ENCODE measurements around the gene TBP.
A peak's percentile ranks its signal among the peaks of the same experiment; 100 is the strongest.

The TBP gene

DNA sequence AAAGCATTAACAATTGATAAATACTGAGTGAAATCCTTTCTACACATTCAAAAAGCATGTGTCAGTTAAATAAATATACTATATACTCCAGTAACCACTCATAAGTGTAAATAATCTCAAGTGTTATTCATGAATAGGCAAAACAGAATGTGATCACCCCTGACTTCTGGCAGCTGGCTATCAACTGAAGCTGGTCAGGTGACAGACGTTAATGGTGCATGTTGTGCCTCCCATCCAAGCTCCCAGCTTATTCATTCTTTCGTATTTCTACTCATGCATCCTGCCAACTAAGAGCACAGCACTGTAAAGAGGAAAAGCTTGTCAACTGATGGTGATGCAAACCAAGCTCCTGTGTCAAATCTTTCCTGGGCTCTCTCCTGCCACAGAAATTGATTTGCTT is 8.8 kb upstream of the TBP start:
- no peak overlapping the region for H3K4me2 ChIP-seq (ENCODE audit: insufficient read depth, low read length, poor library complexity, severe bottlenecking)
- no peak overlapping the region for H3K18ac ChIP-seq (ENCODE audit: low read length)
- H2BK15ac ChIP-seq (ENCODE audit: low read length), result no peak overlapping the region
- no peak overlapping the region for H2AFZ ChIP-seq (ENCODE audit: low read length)
- no peak overlapping the region for H2BK12ac ChIP-seq (ENCODE audit: low read length)
- no peaks in the 10 kb centered on the region for H3K9me3 ChIP-seq (replicated peaks in 1 of 2; ENCODE audit: control insufficient read depth in 2 of 2, insufficient read depth in 1 of 2, low read depth in 1 of 2, low read length in 2 of 2)
- H4K91ac ChIP-seq (ENCODE audit: low read depth, low read length, poor library complexity), result no peak overlapping the region
- no peak overlapping the region for H3K27ac ChIP-seq (replicated peaks; ENCODE audit: low read length)
- no CpG with 5 or more reads among the region's 2 CpGs for WGBS, 2 donors (ENCODE audit: extremely low coverage in 2 of 2, insufficient read length in 2 of 2, insufficient replicate concordance in 1 of 2)
- H3K36me3 ChIP-seq (replicated peaks in 1 of 2; ENCODE audit: control insufficient read depth in 2 of 2, insufficient read depth in 2 of 2, low read length in 2 of 2), result peaks cover 28 to 99% of the 10 kb centered on the region in 2 donors
- no peak overlapping the region for H3K9ac ChIP-seq (ENCODE audit: low read depth, low read length, poor library complexity)
- no peaks in the 10 kb centered on the region for H3K4me1 ChIP-seq (ENCODE audit: control insufficient read depth in 2 of 2, insufficient read depth in 1 of 2, low read depth in 1 of 2, low read length in 2 of 2)
- H3K27me3 ChIP-seq (ENCODE audit: control insufficient read depth in 3 of 3, insufficient read depth in 3 of 3, low read depth in 1 of 3, low read length in 3 of 3), result no peaks in the 10 kb centered on the region
- H3K4ac ChIP-seq (ENCODE audit: low read length), result no peak overlapping the region
- no peak overlapping the region for H2BK120ac ChIP-seq (ENCODE audit: low read depth, low read length)
- H2AK5ac ChIP-seq (ENCODE audit: low read depth, low read length), result no peak overlapping the region
- no peak overlapping the region for H3K23ac ChIP-seq (ENCODE audit: low read depth, low read length, poor library complexity)
- no peak for DNase-seq (ENCODE audit: low spot score)
- H4K8ac ChIP-seq (ENCODE audit: low read depth, low read length), result no peak overlapping the region
- H3K4me3 ChIP-seq (ENCODE audit: low read length in 2 of 2), result no peak overlapping the region
- no peak overlapping the region for H3K14ac ChIP-seq (ENCODE audit: low read length)
- H3K79me1 ChIP-seq (ENCODE audit: low read depth, low read length), result peaks cover 3% of the 10 kb centered on the region
- H2BK5ac ChIP-seq (ENCODE audit: low read length), result no peak overlapping the region

DNA sequence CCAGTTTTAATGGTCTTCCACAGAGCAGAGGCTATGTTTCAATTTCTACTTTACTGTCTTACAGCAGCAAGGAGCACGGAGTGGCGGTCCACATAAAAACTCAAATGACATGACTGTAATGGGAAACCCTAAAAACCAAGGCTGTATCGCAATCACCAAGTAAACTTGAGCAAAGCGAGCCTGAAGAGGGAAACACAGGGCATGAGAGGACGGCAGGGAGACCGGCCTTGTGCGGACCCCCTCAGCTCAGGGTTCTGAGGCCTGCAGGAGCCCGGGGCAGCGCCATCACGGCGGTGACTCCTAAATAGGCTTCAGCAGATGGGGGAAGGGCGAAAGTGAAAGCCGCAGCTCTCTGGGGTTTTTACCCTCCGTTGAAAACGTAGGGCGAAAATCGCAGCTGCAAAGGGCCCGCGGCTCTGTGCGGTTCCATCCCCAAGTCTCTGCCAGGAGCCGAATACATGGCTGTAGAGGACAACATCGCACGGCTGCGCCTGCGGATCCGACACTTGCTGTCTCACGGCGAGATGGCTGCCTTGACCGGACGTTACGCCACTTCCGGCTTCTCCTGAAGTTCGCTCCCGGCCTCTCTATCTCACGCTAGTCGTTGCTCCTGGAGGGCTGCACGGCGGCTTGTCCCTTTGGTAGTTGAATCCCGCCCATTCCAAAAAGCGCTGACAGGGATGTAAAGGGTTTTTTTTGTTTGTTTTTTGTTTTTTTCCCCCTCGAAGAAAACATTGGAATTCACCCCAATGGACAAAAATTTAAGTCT is 1.2 kb upstream of the TBP start, which contains the start of gene PSMB1:
TSS of gene PSMB1 (minus strand) at position 543 of the 769 bp plus-strand sequence. CDS start at position 478, 65 bp downstream.
- H2BK12ac ChIP-seq (ENCODE audit: low read length), result no peak within 1 kb of the TSS
- peaks cover 3 to 15% of the 10 kb centered on the region in 2 donors for H3K4me1 ChIP-seq (ENCODE audit: control insufficient read depth in 2 of 2, insufficient read depth in 1 of 2, low read depth in 1 of 2, low read length in 2 of 2)
- DNase-seq (ENCODE audit: low spot score), result peak; percentile 92
- no peak within 1 kb of the TSS for H4K8ac ChIP-seq (ENCODE audit: low read depth, low read length)
- peak within 1 kb of the TSS; percentile 80 for H2BK5ac ChIP-seq (ENCODE audit: low read length)
- no peak within 1 kb of the TSS for H4K91ac ChIP-seq (ENCODE audit: low read depth, low read length, poor library complexity)
- no peak within 1 kb of the TSS for H2AK5ac ChIP-seq (ENCODE audit: low read depth, low read length)
- H3K9me3 ChIP-seq (replicated peaks in 1 of 2; ENCODE audit: control insufficient read depth in 2 of 2, insufficient read depth in 1 of 2, low read depth in 1 of 2, low read length in 2 of 2), result no peaks in the 10 kb centered on the region
- H3K4me3 ChIP-seq (ENCODE audit: low read length in 2 of 2), result peak within 1 kb of the TSS; percentile 71 to 100
- peaks cover 5% of the 10 kb centered on the region for H3K79me1 ChIP-seq (ENCODE audit: low read depth, low read length)
- H3K4me2 ChIP-seq (ENCODE audit: insufficient read depth, low read length, poor library complexity, severe bottlenecking), result peak within 1 kb of the TSS; percentile 79
- H2AFZ ChIP-seq (ENCODE audit: low read length), result peak within 1 kb of the TSS; percentile 82
- H3K27ac ChIP-seq (replicated peaks; ENCODE audit: low read length), result peak within 1 kb of the TSS; percentile 75
- peak within 1 kb of the TSS; percentile 97 for H3K23ac ChIP-seq (ENCODE audit: low read depth, low read length, poor library complexity)
- H3K4ac ChIP-seq (ENCODE audit: low read length), result no peak within 1 kb of the TSS
- no peak within 1 kb of the TSS for H2BK120ac ChIP-seq (ENCODE audit: low read depth, low read length)
- H3K9ac ChIP-seq (ENCODE audit: low read depth, low read length, poor library complexity), result peak within 1 kb of the TSS; percentile 89
- WGBS, 2 donors (ENCODE audit: extremely low coverage in 2 of 2, insufficient read length in 2 of 2, insufficient replicate concordance in 1 of 2), result no CpG with 5 or more reads among the region's 41 CpGs
- peaks cover 4 to 52% of the 10 kb centered on the region in 2 donors for H3K36me3 ChIP-seq (replicated peaks in 1 of 2; ENCODE audit: control insufficient read depth in 2 of 2, insufficient read depth in 2 of 2, low read length in 2 of 2)
- H3K14ac ChIP-seq (ENCODE audit: low read length), result no peak within 1 kb of the TSS
- no peaks in the 10 kb centered on the region for H3K27me3 ChIP-seq (ENCODE audit: control insufficient read depth in 3 of 3, insufficient read depth in 3 of 3, low read depth in 1 of 3, low read length in 3 of 3)
- H2BK15ac ChIP-seq (ENCODE audit: low read length), result no peak within 1 kb of the TSS
- H3K18ac ChIP-seq (ENCODE audit: low read length), result peak within 1 kb of the TSS; percentile 49

DNA sequence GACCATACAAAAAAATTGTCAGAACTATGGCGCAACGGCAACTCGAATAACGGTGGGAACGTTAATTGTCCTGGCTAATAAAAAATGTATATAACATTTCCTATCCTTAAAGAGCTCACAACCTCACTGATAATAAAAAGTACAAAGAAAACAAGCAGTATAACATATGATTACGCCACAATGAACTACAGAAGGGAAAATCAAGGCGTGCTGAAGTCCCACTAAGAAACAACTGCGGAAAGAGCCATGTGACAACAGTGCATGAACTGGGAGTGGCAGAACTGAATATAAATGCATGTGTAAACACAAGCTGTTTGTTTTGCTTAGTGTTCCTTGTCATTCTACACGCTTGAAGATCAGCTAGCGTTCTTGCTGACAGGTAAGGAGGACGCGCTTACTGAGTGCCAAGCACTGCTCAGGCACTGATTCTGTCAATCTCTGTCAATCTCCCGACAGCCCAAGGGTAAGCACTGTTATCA is 596 bp upstream of the TBP start:
- Histone ChIP-seq H3K9ac (ENCODE audit: low read depth, low read length, poor library complexity) (no peak overlapping the region), H2BK12ac (ENCODE audit: low read length) (no peak overlapping the region), H4K8ac (ENCODE audit: low read depth, low read length) (no peak overlapping the region), H3K4me3 (ENCODE audit: low read length in 2 of 2) (peak overlapping the region; percentile 71 to 93), H3K23ac (ENCODE audit: low read depth, low read length, poor library complexity) (no peak overlapping the region), H4K91ac (ENCODE audit: low read depth, low read length, poor library complexity) (no peak overlapping the region), H3K4me1 (ENCODE audit: control insufficient read depth in 2 of 2, insufficient read depth in 1 of 2, low read depth in 1 of 2, low read length in 2 of 2) (peaks cover 3 to 15% of the 10 kb centered on the region in 2 donors), H2AFZ (ENCODE audit: low read length) (peak overlapping the region; percentile 82), H2BK120ac (ENCODE audit: low read depth, low read length) (no peak overlapping the region), H3K27ac (replicated peaks; ENCODE audit: low read length) (no peak overlapping the region), H3K9me3 (replicated peaks in 1 of 2; ENCODE audit: control insufficient read depth in 2 of 2, insufficient read depth in 1 of 2, low read depth in 1 of 2, low read length in 2 of 2) (no peaks in the 10 kb centered on the region), H3K14ac (ENCODE audit: low read length) (no peak overlapping the region), H3K27me3 (ENCODE audit: control insufficient read depth in 3 of 3, insufficient read depth in 3 of 3, low read depth in 1 of 3, low read length in 3 of 3) (no peaks in the 10 kb centered on the region), H2AK5ac (ENCODE audit: low read depth, low read length) (no peak overlapping the region), H2BK5ac (ENCODE audit: low read length) (no peak overlapping the region), H3K4me2 (ENCODE audit: insufficient read depth, low read length, poor library complexity, severe bottlenecking) (peak overlapping the region; percentile 79), H3K18ac (ENCODE audit: low read length) (no peak overlapping the region), H3K36me3 (replicated peaks in 1 of 2; ENCODE audit: control insufficient read depth in 2 of 2, insufficient read depth in 2 of 2, low read length in 2 of 2) (peaks cover 2 to 51% of the 10 kb centered on the region in 2 donors), H2BK15ac (ENCODE audit: low read length) (no peak overlapping the region), H3K79me1 (ENCODE audit: low read depth, low read length) (peaks cover 5% of the 10 kb centered on the region), H3K4ac (ENCODE audit: low read length) (no peak overlapping the region)
- DNase-seq (ENCODE audit: low spot score), result no peak
- WGBS, 2 donors (ENCODE audit: extremely low coverage in 2 of 2, insufficient read length in 2 of 2, insufficient replicate concordance in 1 of 2), result no CpG with 5 or more reads among the region's 13 CpGs

DNA sequence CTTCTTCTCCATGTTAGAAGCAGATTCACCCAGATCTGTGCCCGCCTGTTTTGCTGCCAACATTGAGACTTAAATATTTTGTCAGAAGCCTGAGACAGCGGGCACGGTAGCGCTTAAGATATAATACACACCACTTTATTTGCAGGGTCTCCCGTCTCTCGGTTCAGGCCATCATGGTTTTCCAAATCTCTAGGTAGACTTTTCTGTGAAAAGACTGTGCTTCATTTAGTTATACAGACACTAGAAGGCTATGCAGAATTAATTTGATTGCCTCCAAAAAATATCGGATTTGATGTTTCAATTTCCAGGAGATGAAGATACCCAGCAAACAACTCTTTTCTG is 598 bp downstream of the TBP start:
- Histone ChIP-seq H3K4ac (ENCODE audit: low read length) (no peak overlapping the region), H3K18ac (ENCODE audit: low read length) (no peak overlapping the region), H3K9me3 (replicated peaks in 1 of 2; ENCODE audit: control insufficient read depth in 2 of 2, insufficient read depth in 1 of 2, low read depth in 1 of 2, low read length in 2 of 2) (no peaks in the 10 kb centered on the region), H2AFZ (ENCODE audit: low read length) (peak overlapping the region; percentile 82), H3K36me3 (replicated peaks in 1 of 2; ENCODE audit: control insufficient read depth in 2 of 2, insufficient read depth in 2 of 2, low read length in 2 of 2) (peaks cover 2 to 51% of the 10 kb centered on the region in 2 donors), H2AK5ac (ENCODE audit: low read depth, low read length) (no peak overlapping the region), H3K79me1 (ENCODE audit: low read depth, low read length) (peaks cover 5% of the 10 kb centered on the region), H3K14ac (ENCODE audit: low read length) (no peak overlapping the region), H4K8ac (ENCODE audit: low read depth, low read length) (peak overlapping the region; percentile 100), H2BK5ac (ENCODE audit: low read length) (peak overlapping the region; percentile 39), H2BK12ac (ENCODE audit: low read length) (no peak overlapping the region), H3K23ac (ENCODE audit: low read depth, low read length, poor library complexity) (no peak overlapping the region), H3K27me3 (ENCODE audit: control insufficient read depth in 3 of 3, insufficient read depth in 3 of 3, low read depth in 1 of 3, low read length in 3 of 3) (no peaks in the 10 kb centered on the region), H3K9ac (ENCODE audit: low read depth, low read length, poor library complexity) (peak overlapping the region; percentile 98), H3K27ac (replicated peaks; ENCODE audit: low read length) (no peak overlapping the region), H4K91ac (ENCODE audit: low read depth, low read length, poor library complexity) (no peak overlapping the region), H3K4me2 (ENCODE audit: insufficient read depth, low read length, poor library complexity, severe bottlenecking) (peak overlapping the region; percentile 87), H3K4me1 (ENCODE audit: control insufficient read depth in 2 of 2, insufficient read depth in 1 of 2, low read depth in 1 of 2, low read length in 2 of 2) (peaks cover 3 to 15% of the 10 kb centered on the region in 2 donors), H2BK120ac (ENCODE audit: low read depth, low read length) (no peak overlapping the region), H2BK15ac (ENCODE audit: low read length) (no peak overlapping the region), H3K4me3 (ENCODE audit: low read length in 2 of 2) (peak overlapping the region; percentile 71 to 100)
- peak; percentile 1 for DNase-seq (ENCODE audit: low spot score)
- no CpG with 5 or more reads among the region's 7 CpGs for WGBS, 2 donors (ENCODE audit: extremely low coverage in 2 of 2, insufficient read length in 2 of 2, insufficient replicate concordance in 1 of 2)
